RWPE1 (cell line): Measurements from ENCODE around the gene TTC34.
"Not testable (repeated sequence)": the region's sequence is repeated elsewhere in the genome, so short reads cannot be mapped to it uniquely, and the experiment has no call there.

Experiments
- CTCF ChIA-PET: fragments of 350-600 bp; sonication (Branson Sonifier 250); formaldehyde crosslinking; extraction: SDS; loops from one replicate; lab custom pipeline; 2021; lab: Yijun Ruan, JAX
- POLR2A ChIA-PET: fragments of 400-600 bp; formaldehyde crosslinking; extraction: SDS; loops from one replicate; lab custom pipeline; 2020; ENCODE audit warnings: antibody characterized with exemption; ENCODE audit not compliant: low non-redundant PET; lab: Yijun Ruan, JAX
- DNase-seq: peaks from one replicate; pipeline ENCODE4 v3.0.0; 2012; ENCODE audit warnings: low spot score
- H3K27ac ChIP-seq: fragments of 450-650 bp; 2 replicates; pipeline ENCODE4 v1.5.1; 2017

Gene TTC34

GRCh38 chr1:2687638-2688335, 113.7 kb downstream of the TTC34 start:
- H3K27ac ChIP-seq, POLR2A ChIA-PET, DNase-seq, CTCF ChIA-PET: not testable (repeated sequence)

GRCh38 chr1:2687174-2687591, 114.3 kb downstream of the TTC34 start:
- H3K27ac ChIP-seq, POLR2A ChIA-PET, DNase-seq, CTCF ChIA-PET: not testable (repeated sequence)

- H3K27ac ChIP-seq, POLR2A ChIA-PET, DNase-seq, CTCF ChIA-PET: not testable (repeated sequence)
Measured at GRCh38 chr1:2686091-2686863, 115.2 kb downstream of the TTC34 start.

- DNase-seq, POLR2A ChIA-PET, CTCF ChIA-PET, H3K27ac ChIP-seq: not testable (repeated sequence)
Measured at GRCh38 chr1:2685671-2686070, 115.8 kb downstream of the TTC34 start.

- CTCF ChIA-PET, POLR2A ChIA-PET, H3K27ac ChIP-seq: not testable (repeated sequence)
Measured at GRCh38 chr1:2684878-2685277, 116.6 kb downstream of the TTC34 start.

GRCh38 chr1:2684000-2684399, 117.5 kb downstream of the TTC34 start:
- POLR2A ChIA-PET, DNase-seq, CTCF ChIA-PET, H3K27ac ChIP-seq: not testable (repeated sequence)

More at GRCh38 chr1:2684878-2685277, 116.6 kb downstream of the TTC34 start:
- DNase-seq, result not testable (repeated sequence)

GRCh38 chr1:2683321-2683741, 118.2 kb downstream of the TTC34 start:
- POLR2A ChIA-PET, CTCF ChIA-PET, DNase-seq, H3K27ac ChIP-seq: not testable (repeated sequence)

GRCh38 chr1:2682879-2683278, 118.6 kb downstream of the TTC34 start:
- POLR2A ChIA-PET, CTCF ChIA-PET, H3K27ac ChIP-seq, DNase-seq: not testable (repeated sequence)

GRCh38 chr1:2676726-2677125, 124.8 kb downstream of the TTC34 start:
- POLR2A ChIA-PET, DNase-seq, H3K27ac ChIP-seq, CTCF ChIA-PET: not testable (repeated sequence)

- DNase-seq, POLR2A ChIA-PET, H3K27ac ChIP-seq, CTCF ChIA-PET: not testable (repeated sequence)
Measured at GRCh38 chr1:2671656-2672055, 129.8 kb downstream of the TTC34 start.

GRCh38 chr1:2659806-2660205, 141.7 kb downstream of the TTC34 start:
- CTCF ChIA-PET, DNase-seq, H3K27ac ChIP-seq, POLR2A ChIA-PET: not testable (repeated sequence)

GRCh38 chr1:2657909-2658308, 143.6 kb downstream of the TTC34 start:
- POLR2A ChIA-PET, CTCF ChIA-PET, DNase-seq, H3K27ac ChIP-seq: not testable (repeated sequence)

- H3K27ac ChIP-seq, DNase-seq, CTCF ChIA-PET, POLR2A ChIA-PET: not testable (repeated sequence)
Measured at GRCh38 chr1:2657124-2657523, 144.4 kb downstream of the TTC34 start.

- DNase-seq, CTCF ChIA-PET, POLR2A ChIA-PET, H3K27ac ChIP-seq: not testable (repeated sequence)
Measured at GRCh38 chr1:2655598-2656434, 145.7 kb downstream of the TTC34 start.

GRCh38 chr1:2654443-2654948, 147.0 kb downstream of the TTC34 start:
- CTCF ChIA-PET, DNase-seq, POLR2A ChIA-PET, H3K27ac ChIP-seq: not testable (repeated sequence)

GRCh38 chr1:2653741-2654442, 147.6 kb downstream of the TTC34 start:
- CTCF ChIA-PET, DNase-seq, POLR2A ChIA-PET, H3K27ac ChIP-seq: not testable (repeated sequence)
